Suprapubic skin (tissue), 3 donors: ENCODE measurements around the gene BIRC6.

ENCODE experiments used
- POLR2A ChIP-seq, 2 donors: fragments of 450-650 bp; IDR thresholded peaks; one replicate each; pipeline ENCODE4 v1.6.1; 2017; ENCODE audit warnings: antibody characterized with exemption in 2 of 2, mild to moderate bottlenecking in 2 of 2, moderate library complexity in 2 of 2
- TF ChIP-seq, protein P1 (sequence below), 2 donors: fragments of 200-600 bp in 1 of 2; fragments of 450-650 bp in 1 of 2; sonication (generic) in 1 of 2; IDR thresholded peaks; one replicate each; pipeline ENCODE4 v1.5.1; 2016 to 2019; ENCODE audit warnings: antibody characterized with exemption in 2 of 2, mild to moderate bottlenecking in 1 of 2, moderate library complexity in 1 of 2

DNA sequence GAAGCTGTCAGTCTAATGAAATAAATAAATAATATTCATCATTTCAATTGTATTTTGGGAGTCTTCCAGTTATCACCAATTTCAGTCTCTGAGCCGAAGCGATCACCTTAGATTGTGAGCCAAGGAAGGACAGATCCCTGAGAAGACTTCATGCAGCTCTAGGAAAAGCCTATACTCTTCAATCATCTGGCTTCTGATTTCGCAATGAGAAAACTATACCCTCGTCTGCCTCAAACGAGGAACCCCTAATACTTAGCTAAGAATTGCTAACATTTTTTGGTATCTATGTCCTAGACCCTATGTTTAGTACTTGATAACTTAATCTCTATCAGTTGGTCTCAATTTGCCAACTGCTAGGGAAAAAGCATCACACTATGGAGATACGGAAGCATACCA, 266.5 kb downstream of the BIRC6 start:
- no peak for TF ChIP-seq POLR2A (IDR thresholded peaks at IDR 0.05)
- TF ChIP-seq, protein P1, sequence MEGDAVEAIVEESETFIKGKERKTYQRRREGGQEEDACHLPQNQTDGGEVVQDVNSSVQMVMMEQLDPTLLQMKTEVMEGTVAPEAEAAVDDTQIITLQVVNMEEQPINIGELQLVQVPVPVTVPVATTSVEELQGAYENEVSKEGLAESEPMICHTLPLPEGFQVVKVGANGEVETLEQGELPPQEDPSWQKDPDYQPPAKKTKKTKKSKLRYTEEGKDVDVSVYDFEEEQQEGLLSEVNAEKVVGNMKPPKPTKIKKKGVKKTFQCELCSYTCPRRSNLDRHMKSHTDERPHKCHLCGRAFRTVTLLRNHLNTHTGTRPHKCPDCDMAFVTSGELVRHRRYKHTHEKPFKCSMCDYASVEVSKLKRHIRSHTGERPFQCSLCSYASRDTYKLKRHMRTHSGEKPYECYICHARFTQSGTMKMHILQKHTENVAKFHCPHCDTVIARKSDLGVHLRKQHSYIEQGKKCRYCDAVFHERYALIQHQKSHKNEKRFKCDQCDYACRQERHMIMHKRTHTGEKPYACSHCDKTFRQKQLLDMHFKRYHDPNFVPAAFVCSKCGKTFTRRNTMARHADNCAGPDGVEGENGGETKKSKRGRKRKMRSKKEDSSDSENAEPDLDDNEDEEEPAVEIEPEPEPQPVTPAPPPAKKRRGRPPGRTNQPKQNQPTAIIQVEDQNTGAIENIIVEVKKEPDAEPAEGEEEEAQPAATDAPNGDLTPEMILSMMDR (IDR thresholded peaks at IDR 0.05) = no peak
